Thoracic aorta (tissue), 2 donors: ENCODE results near the gene EEF1G. TPM values are rescaled to one million over a fixed set of nuclear protein-coding genes. Genes with fewer than 3 reads are reported as not detected.

Source experiments
- ATAC-seq: fragments of 150-250 bp; one replicate; pipeline ENCODE4 v1.8.0; 2017; ENCODE audit warnings: low read depth; ENCODE audit not compliant: insufficient number of reproducible peaks, low FRiP score
- DNase-seq: peaks from one replicate; pipeline ENCODE4 v3.0.0-alpha.2; 2020; ENCODE audit warnings: low spot score
- H3K27ac ChIP-seq, 2 donors: fragments of 200-600 bp; sonication (generic); 1 replicate in 1 of 2; 2 replicates in 1 of 2; pipeline ENCODE4 v1.5.1; 2016; ENCODE audit warnings: mild to moderate bottlenecking in 2 of 2, moderate library complexity in 2 of 2
- H3K27me3 ChIP-seq: fragments of 200-600 bp; sonication (generic); replicated peaks from 2 replicates; pipeline ENCODE4 v1.6.0; 2016; ENCODE audit warnings: mild to moderate bottlenecking; ENCODE audit not compliant: insufficient read depth
- H3K36me3 ChIP-seq: fragments of 200-600 bp; sonication (generic); one replicate; pipeline ENCODE4 v1.5.1; 2016
- H3K4me1 ChIP-seq, 2 donors: fragments of 200-600 bp; sonication (generic); 1 replicate in 1 of 2; 2 replicates in 1 of 2; pipeline versions ENCODE4 v1.5.1 to v1.6.0; 2016; ENCODE audit warnings: low read depth in 2 of 2, mild to moderate bottlenecking in 1 of 2; ENCODE audit not compliant: control insufficient read depth in 1 of 2
- H3K4me3 ChIP-seq: fragments of 200-600 bp; sonication (generic); 2 replicates; pipeline ENCODE4 v1.5.1; 2016; ENCODE audit warnings: mild to moderate bottlenecking
- H3K9me3 ChIP-seq: fragments of 200-600 bp; sonication (generic); 2 replicates; pipeline ENCODE4 v1.5.1; 2016
- total RNA-seq, 2 donors: library from RNA; depleted of rRNA; stranded (reverse); fragments of >200 nt; gene quantifications; one replicate each; pipeline versions ENCODE4 v1.1.0 to v1.2.3, GENCODE V29; 2016
- TF ChIP-seq, protein P1 (sequence below): fragments of 200-600 bp; sonication (generic); IDR thresholded peaks from one replicate; pipeline ENCODE4 v1.5.1; 2019; ENCODE audit warnings: antibody characterized with exemption

EEF1G gene
- total RNA-seq, 2 donors from 2014 or later = 719 to 780 TPM

GRCh38 chr11:62535802-62536201, 37.9 kb downstream of the EEF1G start:
- H3K4me3 ChIP-seq = no peak overlapping the region
- H3K27ac ChIP-seq = peak overlapping the region; percentile 20 to 43
- peaks cover 54% of the 10 kb centered on the region for H3K36me3 ChIP-seq
- H3K27me3 ChIP-seq = no peaks in the 10 kb centered on the region
- no peaks in the 10 kb centered on the region for H3K9me3 ChIP-seq
- peaks cover 34 to 57% of the 10 kb centered on the region in 2 donors for H3K4me1 ChIP-seq
- TF ChIP-seq, protein P1, sequence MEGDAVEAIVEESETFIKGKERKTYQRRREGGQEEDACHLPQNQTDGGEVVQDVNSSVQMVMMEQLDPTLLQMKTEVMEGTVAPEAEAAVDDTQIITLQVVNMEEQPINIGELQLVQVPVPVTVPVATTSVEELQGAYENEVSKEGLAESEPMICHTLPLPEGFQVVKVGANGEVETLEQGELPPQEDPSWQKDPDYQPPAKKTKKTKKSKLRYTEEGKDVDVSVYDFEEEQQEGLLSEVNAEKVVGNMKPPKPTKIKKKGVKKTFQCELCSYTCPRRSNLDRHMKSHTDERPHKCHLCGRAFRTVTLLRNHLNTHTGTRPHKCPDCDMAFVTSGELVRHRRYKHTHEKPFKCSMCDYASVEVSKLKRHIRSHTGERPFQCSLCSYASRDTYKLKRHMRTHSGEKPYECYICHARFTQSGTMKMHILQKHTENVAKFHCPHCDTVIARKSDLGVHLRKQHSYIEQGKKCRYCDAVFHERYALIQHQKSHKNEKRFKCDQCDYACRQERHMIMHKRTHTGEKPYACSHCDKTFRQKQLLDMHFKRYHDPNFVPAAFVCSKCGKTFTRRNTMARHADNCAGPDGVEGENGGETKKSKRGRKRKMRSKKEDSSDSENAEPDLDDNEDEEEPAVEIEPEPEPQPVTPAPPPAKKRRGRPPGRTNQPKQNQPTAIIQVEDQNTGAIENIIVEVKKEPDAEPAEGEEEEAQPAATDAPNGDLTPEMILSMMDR = no peak
- DNase-seq = no peak
- ATAC-seq = no peak

- no peak for ATAC-seq
- Histone ChIP-seq H3K36me3 (peaks cover 63% of the 10 kb centered on the region), H3K27me3 (no peaks in the 10 kb centered on the region), H3K27ac (peak overlapping the region in 1 of 2 donors; percentile 8), H3K4me3 (no peak overlapping the region), H3K4me1 (peaks cover 25 to 49% of the 10 kb centered on the region in 2 donors), H3K9me3 (no peaks in the 10 kb centered on the region)
- DNase-seq = no peak
- TF ChIP-seq, protein P1 = no peak
Observed at GRCh38 chr11:62534779-62535545, 38.7 kb downstream of the EEF1G start.

DNA sequence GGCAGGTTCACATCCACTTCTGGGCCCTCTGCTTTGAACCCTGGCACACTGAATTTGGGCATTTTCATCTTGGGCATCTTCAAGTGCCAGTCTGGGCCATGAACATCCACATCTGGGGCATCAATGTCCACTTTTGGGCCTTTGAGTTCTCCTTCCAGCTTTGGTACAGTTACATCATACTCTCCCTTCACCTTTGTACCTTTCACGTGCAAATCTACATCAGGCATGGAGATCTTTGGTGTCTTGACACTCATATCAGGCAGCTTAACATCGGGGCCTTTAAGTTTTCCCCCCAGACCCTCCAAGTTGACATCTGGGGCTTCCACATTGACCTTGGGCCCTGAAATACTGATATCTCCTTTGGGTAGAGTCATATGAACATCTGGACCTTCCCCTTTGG, 41.6 kb downstream of the EEF1G start:
- Histone ChIP-seq H3K4me1 (peaks cover under 1 to 21% of the 10 kb centered on the region in 2 donors), H3K27ac (no peak overlapping the region), H3K36me3 (peaks cover 88% of the 10 kb centered on the region), H3K27me3 (no peaks in the 10 kb centered on the region), H3K9me3 (no peaks in the 10 kb centered on the region), H3K4me3 (no peak overlapping the region)
- TF ChIP-seq, protein P1 = no peak
- no peak for ATAC-seq
- no peak for DNase-seq

DNA sequence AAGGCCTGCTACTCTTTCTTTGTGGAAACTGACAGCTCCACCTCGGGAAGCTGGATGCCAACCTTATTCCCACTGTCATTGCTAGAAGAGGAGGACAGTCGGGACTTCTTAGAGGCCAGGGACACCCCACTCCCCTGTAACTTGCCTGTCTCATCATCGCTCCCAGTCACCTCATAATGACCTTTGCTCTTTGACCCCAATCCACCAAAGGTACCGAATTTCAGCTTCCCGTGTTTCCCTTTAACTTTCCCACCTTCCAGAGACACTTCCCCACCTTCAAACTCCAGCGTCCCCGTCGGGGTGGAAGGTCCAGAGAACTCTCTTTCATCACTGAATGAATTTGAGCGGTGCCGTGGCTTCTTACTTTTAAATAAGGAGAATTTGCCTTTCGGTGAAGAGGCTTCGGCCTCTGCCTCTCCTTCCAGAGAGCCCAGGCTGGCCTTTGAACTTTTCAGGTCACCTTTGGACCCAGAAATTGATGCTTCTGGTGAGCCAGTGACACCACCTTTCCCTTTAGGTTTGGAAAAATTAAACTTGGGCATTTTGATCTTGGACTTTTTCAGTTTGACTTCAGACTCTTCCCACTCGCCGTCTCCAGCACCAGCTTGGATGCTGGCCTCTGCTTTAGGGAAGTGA, 56.8 kb downstream of the EEF1G start:
- H3K4me1 ChIP-seq = peaks cover 0 to 3% of the 10 kb centered on the region in 2 donors
- H3K9me3 ChIP-seq = no peaks in the 10 kb centered on the region
- no peak overlapping the region for H3K4me3 ChIP-seq
- no peak for DNase-seq
- peak overlapping the region in 1 of 2 donors; percentile 2 for H3K27ac ChIP-seq
- ATAC-seq = no peak
- TF ChIP-seq, protein P1 = no peak
- peaks cover 62% of the 10 kb centered on the region for H3K36me3 ChIP-seq
- H3K27me3 ChIP-seq = no peaks in the 10 kb centered on the region

DNA sequence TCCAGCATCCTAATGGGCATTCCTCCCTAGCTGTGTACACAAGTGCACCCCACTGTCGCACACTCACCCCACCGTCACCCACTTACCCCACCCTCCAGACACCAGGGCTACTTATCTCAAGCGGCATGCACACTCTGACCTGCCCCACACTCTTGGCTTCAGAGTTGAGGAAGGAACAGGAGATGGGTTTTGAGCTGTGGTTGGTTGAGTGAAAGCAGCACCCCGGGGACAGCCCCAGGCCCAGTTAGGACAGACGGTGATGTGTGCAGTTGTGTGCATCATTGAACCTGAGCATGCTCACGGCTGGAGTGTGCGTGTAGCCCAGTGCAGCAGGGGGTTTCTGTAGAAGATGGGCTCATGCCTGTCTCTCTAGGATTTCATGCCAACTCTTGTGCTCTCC, 59.5 kb downstream of the EEF1G start:
- Histone ChIP-seq H3K4me3 (no peak overlapping the region), H3K27me3 (no peaks in the 10 kb centered on the region), H3K4me1 (peaks cover 3 to 6% of the 10 kb centered on the region in 2 donors), H3K36me3 (peaks cover 38% of the 10 kb centered on the region), H3K9me3 (no peaks in the 10 kb centered on the region), H3K27ac (no peak overlapping the region)
- DNase-seq = no peak
- ATAC-seq = no peak
- TF ChIP-seq, protein P1 = no peak
